Subcutaneous abdominal adipose tissue (tissue), 5 donors: ENCODE results near the gene TAS2R9.

Source experiments
- H3K27ac ChIP-seq: one replicate; pipeline ENCODE4 v1.7.0; 2013; ENCODE audit warnings: low read depth, mild to moderate bottlenecking, inconsistent platforms, low read length, moderate library complexity
- H3K27me3 ChIP-seq, 5 donors: one replicate each; pipeline ENCODE4 v1.7.0; 2013; ENCODE audit warnings: low read length in 5 of 5, inconsistent platforms in 1 of 5; ENCODE audit not compliant: control insufficient read depth in 5 of 5, insufficient read depth in 4 of 5
- H3K36me3 ChIP-seq, 5 donors: one replicate each; pipeline ENCODE4 v1.7.0; 2013; ENCODE audit warnings: low read length in 5 of 5; ENCODE audit not compliant: control insufficient read depth in 5 of 5, insufficient read depth in 5 of 5
- H3K4me1 ChIP-seq, 5 donors: one replicate each; pipeline ENCODE4 v1.7.0; 2013; ENCODE audit warnings: low read length in 5 of 5, mild to moderate bottlenecking in 3 of 5, moderate library complexity in 1 of 5; ENCODE audit not compliant: control insufficient read depth in 5 of 5, insufficient read depth in 5 of 5
- H3K4me3 ChIP-seq, 5 donors: one replicate each; pipeline ENCODE4 v1.7.0; 2013; ENCODE audit warnings: low read length in 5 of 5, low read depth in 1 of 5
- H3K9ac ChIP-seq, 5 donors: one replicate each; pipeline ENCODE4 v1.7.0; 2013; ENCODE audit warnings: low read length in 5 of 5, mild to moderate bottlenecking in 4 of 5, moderate library complexity in 3 of 5
- H3K9me3 ChIP-seq, 5 donors: one replicate each; pipeline ENCODE4 v1.7.0; 2013; ENCODE audit warnings: low read length in 5 of 5; ENCODE audit not compliant: control insufficient read depth in 5 of 5
- donor health status: healthy.
- donor health status: healthy.
- donor health status: healthy.
- donor health status: healthy.
- donor health status: healthy.

Gene TAS2R9

GRCh38 chr12:10759657-10760056 is 50.3 kb downstream of the TAS2R9 start:
- H3K4me3 ChIP-seq = no peak overlapping the region
- H3K9ac ChIP-seq = no peak overlapping the region
- no peaks in the 10 kb centered on the region for H3K36me3 ChIP-seq
- no peaks in the 10 kb centered on the region for H3K4me1 ChIP-seq
- peaks cover 0 to 8% (median 0%) of the 10 kb centered on the region in 5 donors for H3K27me3 ChIP-seq
- H3K27ac ChIP-seq = no peak overlapping the region
- H3K9me3 ChIP-seq = peaks cover 7 to 13% (median 9%) of the 10 kb centered on the region in 5 donors
